ENCODE results near the gene CBX2. TPM values are rescaled to one million over a fixed set of nuclear protein-coding genes. Genes with fewer than 3 reads are reported as not detected.

Gene CBX2
- total RNA-seq, 1 donor from 2014 or later = 11.2 TPM

DNA sequence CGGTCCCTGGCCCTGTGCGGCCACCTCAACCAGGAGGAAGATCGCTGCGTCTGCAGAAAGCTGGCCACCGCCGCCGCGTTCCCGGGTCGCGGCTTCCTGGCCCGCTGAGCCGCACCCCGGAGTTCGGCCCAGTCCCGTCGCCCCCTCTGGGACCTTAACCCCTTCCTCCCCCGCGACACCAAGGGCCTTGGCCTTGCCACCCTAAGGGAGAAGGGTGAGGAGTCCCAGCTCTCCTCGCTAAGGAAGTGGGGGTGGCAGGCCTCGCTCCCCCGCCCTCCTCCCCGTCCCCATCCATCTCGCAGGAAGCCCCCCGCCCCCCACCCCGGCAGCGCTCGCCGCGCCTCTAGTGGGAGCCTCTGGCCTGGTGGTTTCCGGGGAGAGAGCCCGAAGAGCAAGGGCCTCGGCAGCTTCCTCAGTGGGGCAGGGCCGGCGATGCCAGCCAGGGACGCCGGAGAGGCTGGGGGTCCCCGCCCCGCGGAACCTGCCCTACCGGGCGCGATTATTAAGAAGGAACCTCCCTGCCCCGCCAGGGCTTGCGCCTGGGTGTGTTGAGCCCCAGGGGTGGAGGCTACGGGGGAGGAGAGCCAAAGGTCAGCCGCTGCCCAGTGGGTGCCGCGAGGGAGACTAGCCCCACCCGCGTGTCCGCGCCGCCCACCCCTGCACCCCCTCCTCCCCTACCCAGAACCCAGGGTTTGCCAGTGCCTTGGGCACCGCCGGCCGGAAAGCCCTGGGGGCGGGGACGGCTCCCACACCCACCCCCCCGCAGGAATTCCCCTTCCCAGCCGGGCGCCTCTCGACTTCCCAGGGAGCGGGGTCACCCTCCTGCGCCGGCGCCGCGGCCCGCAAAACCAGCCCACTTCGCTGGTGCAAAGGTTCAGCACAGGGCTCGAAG is 54.5 kb downstream of the CBX2 start:
- peaks cover 19% of the 10 kb centered on the region for H3K36me3 Mint-ChIP-seq (ENCODE audit: low read depth)
- H3K9me3 Mint-ChIP-seq = no peaks in the 10 kb centered on the region
- H3K27ac Mint-ChIP-seq = no peak overlapping the region
- no peak overlapping the region for H3K4me3 Mint-ChIP-seq (ENCODE audit: low read depth)
- peaks cover 18% of the 10 kb centered on the region for H3K4me1 Mint-ChIP-seq (ENCODE audit: low read depth)
- peaks cover 2% of the 10 kb centered on the region for H3K27me3 Mint-ChIP-seq (ENCODE audit: low read depth)
- DNase-seq (ENCODE audit: low spot score) = no peak
- intact Hi-C loops (cut with micrococcal nuclease) = no loop called here

DNA sequence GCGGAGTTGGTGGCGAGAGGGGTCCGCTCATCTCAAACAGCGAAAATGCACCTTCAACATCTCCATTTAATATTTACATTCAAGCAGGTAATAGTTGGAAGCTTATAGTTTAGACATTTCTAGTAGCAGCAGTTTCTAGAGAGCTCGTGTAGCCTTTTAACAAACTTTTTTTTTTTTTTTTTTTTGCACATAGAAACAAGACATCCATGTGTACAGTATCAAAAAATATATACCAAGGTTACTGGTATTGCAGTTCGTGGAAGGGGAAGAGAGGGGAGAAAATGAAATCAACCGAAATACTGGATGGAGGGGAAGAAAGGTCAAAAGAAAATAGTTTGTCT is 55.1 kb downstream of the CBX2 start:
- Mint-ChIP-seq H3K27me3 (ENCODE audit: low read depth) (peaks cover 2% of the 10 kb centered on the region), H3K27ac (no peak overlapping the region), H3K4me3 (ENCODE audit: low read depth) (no peak overlapping the region), H3K9me3 (no peaks in the 10 kb centered on the region), H3K4me1 (ENCODE audit: low read depth) (peaks cover 17% of the 10 kb centered on the region), H3K36me3 (ENCODE audit: low read depth) (peaks cover 19% of the 10 kb centered on the region)
- intact Hi-C loops (cut with micrococcal nuclease) = no loop called here
- no peak for DNase-seq (ENCODE audit: low spot score)

DNA sequence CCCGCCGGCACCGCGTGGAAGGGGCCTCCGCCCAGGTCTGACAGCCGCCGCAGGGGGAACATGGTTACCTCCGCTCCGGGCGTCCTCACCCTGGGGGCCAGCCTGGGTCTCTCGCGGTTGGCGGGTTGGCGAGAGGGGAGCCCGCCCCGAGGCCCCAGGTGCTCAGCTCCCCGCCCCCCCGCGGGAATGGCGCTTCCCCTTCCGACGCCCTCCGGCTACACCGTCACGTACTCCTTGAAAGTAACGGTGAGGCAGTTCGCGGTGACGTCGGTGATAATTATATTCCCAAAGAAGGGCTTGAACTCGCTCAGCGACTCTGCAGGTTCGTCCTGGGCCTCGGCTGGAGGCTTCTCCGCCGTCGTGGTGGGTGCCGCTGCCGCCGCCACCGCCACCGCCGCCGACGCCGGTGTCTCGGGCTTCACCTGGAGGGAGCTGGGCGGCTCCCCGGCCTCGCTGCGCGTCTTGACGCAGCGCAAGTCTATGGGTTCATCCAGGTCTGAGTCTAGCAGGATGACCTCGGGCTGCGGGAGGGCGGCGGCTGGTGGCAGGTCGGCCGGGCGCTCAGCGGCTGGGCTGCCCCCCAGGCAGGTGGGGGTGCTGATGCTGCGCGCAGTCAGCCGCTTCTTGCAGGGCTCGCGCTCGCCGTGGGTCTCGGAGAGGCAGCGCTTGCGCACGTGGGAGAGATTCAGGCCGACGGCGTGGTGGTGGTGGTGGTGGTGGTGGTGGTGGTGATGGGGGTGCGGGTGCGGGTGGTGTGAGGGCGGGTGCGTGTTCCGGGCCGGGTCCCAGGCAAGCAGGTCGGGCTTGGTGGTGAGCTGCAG is 56.0 kb downstream of the CBX2 start:
- Mint-ChIP-seq H3K27me3 (ENCODE audit: low read depth) (peaks cover 2% of the 10 kb centered on the region), H3K9me3 (no peaks in the 10 kb centered on the region), H3K4me1 (ENCODE audit: low read depth) (peaks cover 15% of the 10 kb centered on the region), H3K4me3 (ENCODE audit: low read depth) (no peak overlapping the region), H3K36me3 (ENCODE audit: low read depth) (peaks cover 19% of the 10 kb centered on the region), H3K27ac (no peak overlapping the region)
- DNase-seq (ENCODE audit: low spot score) = no peak
- intact Hi-C loops (cut with micrococcal nuclease) = no loop called here

DNA sequence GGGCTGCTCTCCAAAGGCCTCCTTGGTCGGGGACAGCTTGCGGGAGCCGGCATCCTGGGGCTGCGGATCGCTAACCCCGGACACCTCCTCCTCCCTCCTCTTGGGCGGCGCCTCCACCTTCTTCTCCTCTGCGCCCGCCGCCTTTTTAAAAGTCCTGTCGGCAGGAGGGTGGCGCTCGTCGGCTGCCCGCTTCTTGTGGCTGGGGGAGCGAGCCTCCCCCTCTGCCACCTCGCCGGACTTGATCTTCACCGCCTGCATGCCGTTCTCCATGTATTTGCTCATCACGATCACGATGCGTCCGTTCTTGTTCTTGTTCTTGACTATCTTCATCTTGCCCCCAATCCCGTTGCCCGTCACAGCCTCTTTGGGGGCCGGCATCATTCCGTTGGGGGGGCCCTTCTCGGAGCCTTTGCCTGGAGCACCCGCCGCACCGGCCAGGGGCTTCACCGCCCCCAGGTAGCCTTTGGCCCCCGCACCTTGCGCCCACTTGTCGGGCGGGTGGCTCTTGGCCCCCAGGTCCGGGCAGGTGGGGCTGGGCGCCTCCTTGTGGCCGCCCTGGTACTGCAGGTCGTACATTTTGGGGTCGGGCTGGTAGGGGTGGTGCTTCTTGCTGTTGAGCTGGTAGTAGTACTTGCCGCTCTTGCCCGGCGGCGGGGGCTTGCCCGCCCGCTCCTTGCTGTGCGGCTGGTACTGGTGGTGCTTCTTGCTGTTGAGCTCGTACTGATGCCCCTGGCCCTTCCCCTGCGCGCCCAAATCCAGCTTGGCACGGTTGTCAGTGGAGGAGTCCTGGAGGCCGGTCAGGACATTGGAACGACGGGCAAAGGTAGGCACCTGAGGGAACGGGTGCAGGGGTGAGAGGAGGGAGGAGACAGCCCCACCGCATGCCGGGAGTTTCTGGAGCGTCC is 56.9 kb downstream of the CBX2 start:
- Mint-ChIP-seq H3K9me3 (no peaks in the 10 kb centered on the region), H3K27me3 (ENCODE audit: low read depth) (peaks cover 3% of the 10 kb centered on the region), H3K36me3 (ENCODE audit: low read depth) (peaks cover 19% of the 10 kb centered on the region), H3K4me3 (ENCODE audit: low read depth) (no peak overlapping the region), H3K4me1 (ENCODE audit: low read depth) (peaks cover 12% of the 10 kb centered on the region), H3K27ac (no peak overlapping the region)
- intact Hi-C loops (cut with micrococcal nuclease) = no loop called here
- peak; percentile 36 for DNase-seq (ENCODE audit: low spot score)

DNA sequence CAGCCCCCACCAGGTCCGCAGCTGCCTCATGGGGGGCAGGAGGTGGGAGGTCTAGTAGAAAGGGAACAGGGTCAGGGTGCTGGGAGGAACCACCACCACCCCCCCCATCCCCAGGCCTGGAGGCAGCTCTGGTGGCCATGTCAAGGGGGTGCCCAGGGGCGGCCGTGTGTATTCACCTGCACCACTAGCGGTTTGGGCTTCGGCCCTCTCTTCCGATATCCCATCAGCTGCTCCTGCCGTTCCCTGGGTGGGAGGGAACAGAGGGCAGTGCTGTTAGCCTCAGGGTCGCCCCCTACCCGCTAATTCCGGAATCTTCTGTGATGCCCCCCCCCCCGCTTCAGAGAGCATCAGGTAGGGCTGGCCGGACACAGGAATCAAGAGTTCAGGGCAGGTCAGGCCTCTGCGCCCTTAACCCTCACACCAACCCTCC is 57.5 kb downstream of the CBX2 start:
- Mint-ChIP-seq H3K4me3 (ENCODE audit: low read depth) (no peak overlapping the region), H3K4me1 (ENCODE audit: low read depth) (peaks cover 12% of the 10 kb centered on the region), H3K9me3 (no peaks in the 10 kb centered on the region), H3K36me3 (ENCODE audit: low read depth) (peaks cover 19% of the 10 kb centered on the region), H3K27me3 (ENCODE audit: low read depth) (peaks cover 6% of the 10 kb centered on the region), H3K27ac (no peak overlapping the region)
- no peak for DNase-seq (ENCODE audit: low spot score)
- intact Hi-C loops (cut with micrococcal nuclease) = no loop called here

DNA sequence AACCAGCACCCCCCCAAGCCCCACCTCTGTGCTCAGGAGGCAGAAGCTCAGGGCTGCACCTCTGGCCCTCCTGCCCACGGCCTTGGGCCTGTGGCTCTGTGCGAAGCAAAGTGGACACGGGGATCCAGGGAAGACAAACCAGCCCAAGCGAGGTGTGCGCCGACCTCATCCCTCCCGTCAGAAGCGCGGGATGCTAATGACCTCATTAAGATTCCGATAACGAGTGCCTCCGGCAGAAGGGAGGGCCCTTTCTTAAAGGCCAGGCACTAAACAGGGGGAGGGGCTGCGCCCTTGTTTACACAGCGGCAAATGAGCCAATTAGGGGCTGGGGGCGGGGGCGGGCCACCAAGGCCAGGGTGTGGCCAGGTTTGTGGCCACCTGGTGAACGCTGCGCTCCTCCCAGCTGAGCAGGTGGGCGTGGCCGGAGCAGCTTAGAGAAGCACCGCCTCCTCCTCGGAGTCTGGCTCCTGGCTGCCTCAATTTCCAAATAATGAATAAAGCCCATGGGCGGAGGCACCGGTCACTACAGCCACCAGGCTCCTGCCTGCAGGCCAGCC is 58.1 kb downstream of the CBX2 start:
- H3K27me3 Mint-ChIP-seq (ENCODE audit: low read depth) = peaks cover 8% of the 10 kb centered on the region
- H3K9me3 Mint-ChIP-seq = no peaks in the 10 kb centered on the region
- no peak for DNase-seq (ENCODE audit: low spot score)
- no peak overlapping the region for H3K4me3 Mint-ChIP-seq (ENCODE audit: low read depth)
- peaks cover 19% of the 10 kb centered on the region for H3K36me3 Mint-ChIP-seq (ENCODE audit: low read depth)
- peaks cover 12% of the 10 kb centered on the region for H3K4me1 Mint-ChIP-seq (ENCODE audit: low read depth)
- no peak overlapping the region for H3K27ac Mint-ChIP-seq
- intact Hi-C loops (cut with micrococcal nuclease) = no loop called here

DNA sequence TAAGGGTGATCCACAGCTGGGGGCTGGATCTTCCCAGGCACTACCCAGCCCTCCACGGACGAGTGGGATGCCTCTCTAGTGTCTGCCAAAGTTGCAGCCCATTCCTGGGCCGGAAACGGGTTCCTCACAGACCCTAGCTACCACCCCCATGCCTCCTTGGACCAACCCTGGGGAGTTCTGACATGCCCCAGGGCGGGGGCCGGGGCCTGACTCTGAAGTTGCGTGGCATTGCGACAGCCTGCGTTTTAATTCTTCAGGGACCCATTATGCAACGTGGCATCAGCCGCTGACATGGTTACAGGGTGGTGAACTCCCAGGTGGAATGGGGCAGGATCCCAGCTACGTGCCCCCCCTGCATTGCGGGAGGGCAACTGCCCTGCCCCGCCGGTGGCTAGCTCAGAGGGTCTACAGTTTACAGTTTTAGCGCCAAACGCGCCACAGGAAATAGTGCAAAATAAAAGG is 58.6 kb downstream of the CBX2 start:
- H3K27ac Mint-ChIP-seq = no peak overlapping the region
- no peak for DNase-seq (ENCODE audit: low spot score)
- intact Hi-C loops (cut with micrococcal nuclease) = no loop called here
- H3K9me3 Mint-ChIP-seq = no peaks in the 10 kb centered on the region
- H3K36me3 Mint-ChIP-seq (ENCODE audit: low read depth) = peaks cover 19% of the 10 kb centered on the region
- H3K4me1 Mint-ChIP-seq (ENCODE audit: low read depth) = peaks cover 12% of the 10 kb centered on the region
- H3K27me3 Mint-ChIP-seq (ENCODE audit: low read depth) = peaks cover 6% of the 10 kb centered on the region
- H3K4me3 Mint-ChIP-seq (ENCODE audit: low read depth) = peak overlapping the region; percentile 62

DNA sequence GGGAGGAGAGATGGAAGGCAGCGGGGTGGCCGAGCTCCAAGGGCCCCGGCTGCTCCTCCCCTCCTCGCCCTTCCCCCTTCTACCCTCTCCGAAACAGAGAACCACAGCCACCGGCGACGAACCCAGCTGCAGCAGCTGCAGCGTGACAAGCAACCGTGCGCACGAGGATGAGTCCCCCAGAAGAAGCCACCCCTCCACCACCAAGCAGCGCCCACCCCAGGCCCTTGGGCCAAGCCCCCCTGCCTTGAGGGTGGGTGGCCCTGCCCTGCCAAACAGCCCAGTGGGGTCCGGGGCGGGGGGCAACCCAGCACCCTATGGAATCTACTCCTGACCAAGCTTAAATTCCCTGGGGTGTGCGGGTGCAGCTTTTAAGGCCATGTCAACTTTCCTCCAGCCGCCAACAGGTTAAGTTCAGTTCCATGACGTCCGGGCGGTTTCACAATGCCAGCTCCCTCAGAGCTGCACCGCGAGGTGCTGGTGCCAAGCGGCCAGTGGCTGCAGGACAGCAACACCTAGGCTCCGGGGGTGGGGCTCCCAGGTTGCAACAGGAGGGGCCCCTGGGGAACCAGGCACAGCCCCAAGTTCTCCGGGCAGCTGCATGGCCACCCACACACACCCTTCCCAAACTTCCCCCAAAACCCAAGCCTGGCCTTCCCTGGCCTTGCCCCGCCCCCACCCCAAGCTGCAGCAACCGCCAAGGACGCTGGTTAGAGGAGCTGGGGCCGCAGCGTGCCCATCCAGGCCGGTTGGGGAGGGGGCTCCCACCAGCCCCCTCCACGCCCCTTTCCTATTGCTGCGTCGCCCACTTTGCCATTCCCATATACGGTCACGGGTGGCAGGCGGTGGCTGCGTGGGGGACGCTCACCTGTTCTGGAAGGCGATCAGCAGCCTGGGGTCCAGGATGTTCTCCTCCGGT is 59.3 kb downstream of the CBX2 start:
- no peak overlapping the region for H3K27ac Mint-ChIP-seq
- DNase-seq (ENCODE audit: low spot score) = peak; percentile 46
- H3K4me3 Mint-ChIP-seq (ENCODE audit: low read depth) = peak overlapping the region; percentile 88
- H3K4me1 Mint-ChIP-seq (ENCODE audit: low read depth) = peaks cover 14% of the 10 kb centered on the region
- intact Hi-C loops (cut with micrococcal nuclease) = no loop called here
- H3K27me3 Mint-ChIP-seq (ENCODE audit: low read depth) = peaks cover 9% of the 10 kb centered on the region
- peaks cover 19% of the 10 kb centered on the region for H3K36me3 Mint-ChIP-seq (ENCODE audit: low read depth)
- H3K9me3 Mint-ChIP-seq = no peaks in the 10 kb centered on the region

Other genes starting within 250 kb of the CBX2 start
- 0.07 TPM in 1 of 2 replicates, not detected in the other for gene RBFOX3, start 167.1 kb upstream of the CBX2 start, total RNA-seq
- gene ENPP7, start 47.2 kb upstream of the CBX2 start, total RNA-seq = not detected in 2 replicates
- 8.6 and 9.9 TPM in 2 replicates for gene CBX8, start 18.9 kb downstream of the CBX2 start, total RNA-seq
- gene CBX4, start 61.3 kb downstream of the CBX2 start, total RNA-seq = 18.5 and 25.0 TPM in 2 replicates

Measured in activated T-helper 2 cell treated with anti-CD3 and anti-CD28 coated beads, Interferon-gamma antibody, Interleukin-2, Interleukin-4, amounts not matched to agents 10 μg/mL and 5 μg/mL and 100 μg/mL, durations not matched to agents 14 hours and 24 hours and 36 hours (primary cell).